ENCODE data around the gene SDF2L1.

DNA sequence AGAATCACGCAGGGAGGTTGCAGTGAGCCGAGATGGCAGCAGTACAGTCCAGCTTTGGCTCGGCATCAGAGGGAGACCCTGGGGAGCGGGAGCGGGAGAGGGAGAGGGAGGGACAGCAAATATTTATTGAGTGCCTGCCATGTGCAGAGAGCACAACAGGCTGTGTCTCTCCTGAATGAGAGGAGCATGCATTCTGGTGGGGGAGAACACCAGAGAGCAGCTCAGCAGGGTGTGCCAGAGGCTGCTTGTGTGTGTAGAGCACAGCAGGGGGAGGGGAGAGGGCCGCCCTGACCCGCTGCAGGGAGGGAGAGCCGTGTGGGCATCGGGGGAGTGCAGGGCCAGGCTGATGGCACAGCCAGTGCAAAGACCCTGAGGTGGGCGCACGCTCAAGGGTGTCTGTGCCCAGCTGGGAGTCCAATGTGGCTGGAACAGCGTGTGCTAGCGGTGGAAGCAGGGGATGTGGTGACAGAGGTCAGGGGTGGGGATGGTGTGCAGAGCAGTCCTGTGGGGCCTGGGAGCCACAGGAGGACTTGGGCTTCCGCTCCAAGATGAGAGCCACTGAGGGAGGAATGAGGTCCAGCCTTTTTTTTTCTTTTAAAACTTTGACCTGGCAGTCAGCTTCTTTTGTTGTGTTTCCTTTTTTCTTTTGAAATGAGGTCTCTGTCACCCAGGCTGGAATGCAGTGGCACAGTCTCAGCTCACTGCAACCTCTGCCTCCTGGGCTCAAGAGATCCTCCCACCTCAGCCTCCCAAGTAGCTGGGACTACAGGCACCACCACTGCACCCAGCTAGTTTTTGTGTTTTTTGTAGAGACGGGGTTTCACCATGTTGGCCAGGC lies 35.7 kb downstream of the SDF2L1 start:
- TF ChIP-seq POLR2A (IDR thresholded peaks at IDR 0.05), result no peak
- TF ChIP-seq, protein P1, sequence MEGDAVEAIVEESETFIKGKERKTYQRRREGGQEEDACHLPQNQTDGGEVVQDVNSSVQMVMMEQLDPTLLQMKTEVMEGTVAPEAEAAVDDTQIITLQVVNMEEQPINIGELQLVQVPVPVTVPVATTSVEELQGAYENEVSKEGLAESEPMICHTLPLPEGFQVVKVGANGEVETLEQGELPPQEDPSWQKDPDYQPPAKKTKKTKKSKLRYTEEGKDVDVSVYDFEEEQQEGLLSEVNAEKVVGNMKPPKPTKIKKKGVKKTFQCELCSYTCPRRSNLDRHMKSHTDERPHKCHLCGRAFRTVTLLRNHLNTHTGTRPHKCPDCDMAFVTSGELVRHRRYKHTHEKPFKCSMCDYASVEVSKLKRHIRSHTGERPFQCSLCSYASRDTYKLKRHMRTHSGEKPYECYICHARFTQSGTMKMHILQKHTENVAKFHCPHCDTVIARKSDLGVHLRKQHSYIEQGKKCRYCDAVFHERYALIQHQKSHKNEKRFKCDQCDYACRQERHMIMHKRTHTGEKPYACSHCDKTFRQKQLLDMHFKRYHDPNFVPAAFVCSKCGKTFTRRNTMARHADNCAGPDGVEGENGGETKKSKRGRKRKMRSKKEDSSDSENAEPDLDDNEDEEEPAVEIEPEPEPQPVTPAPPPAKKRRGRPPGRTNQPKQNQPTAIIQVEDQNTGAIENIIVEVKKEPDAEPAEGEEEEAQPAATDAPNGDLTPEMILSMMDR (IDR thresholded peaks at IDR 0.05), result no peak
